ENCODE data around the gene TBC1D20.
"Not testable (repeated sequence)": the region's sequence is repeated elsewhere in the genome, so short reads cannot be mapped to it uniquely, and the experiment has no call there.

Gene TBC1D20

GRCh38 chr20:475463-476357 is 13.4 kb upstream of the TBC1D20 start:
- DNase-seq, result peak; percentile 39

DNA sequence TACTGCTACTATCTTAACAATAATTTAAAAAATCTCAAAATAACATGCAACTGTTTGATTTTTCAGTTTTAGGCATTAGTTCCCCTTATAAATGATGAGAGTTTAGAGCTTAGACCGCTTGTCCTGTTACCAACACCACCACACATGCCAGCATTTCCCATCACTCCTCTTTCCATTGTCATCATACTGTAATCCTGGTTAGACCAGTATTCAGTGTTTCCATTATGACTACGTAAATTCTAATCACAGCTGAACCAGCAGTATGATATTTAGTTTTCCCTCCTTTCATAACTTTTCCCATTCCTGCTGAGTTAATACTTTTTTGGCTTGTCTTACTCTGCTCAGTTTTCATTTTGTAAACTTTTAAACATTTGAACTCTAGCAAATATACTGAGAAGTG is 12.2 kb upstream of the TBC1D20 start:
- DNase-seq, result no peak

DNA sequence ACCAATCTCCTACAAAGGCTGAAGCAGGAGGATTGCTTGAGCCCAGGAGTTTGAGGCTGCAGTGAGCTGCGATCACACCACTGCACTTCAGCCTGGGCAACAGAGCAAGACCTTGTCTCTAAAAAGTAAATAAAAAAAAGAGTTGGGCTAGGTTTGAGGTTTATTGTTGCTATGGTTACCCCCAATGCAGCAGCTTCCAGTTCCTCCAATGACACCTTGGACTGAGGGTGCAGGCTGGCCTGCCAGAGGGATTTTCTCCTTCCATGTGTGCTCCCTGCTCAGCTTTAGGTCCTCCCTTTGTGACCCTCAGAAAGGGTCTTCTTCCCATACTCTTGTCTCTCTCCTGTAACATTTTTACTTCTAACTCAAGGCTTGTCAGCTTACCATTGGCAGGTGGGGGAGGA is 10.6 kb upstream of the TBC1D20 start:
- no peak for DNase-seq

GRCh38 chr20:472137-472846 is 10.0 kb upstream of the TBC1D20 start:
- no peak for DNase-seq

DNA sequence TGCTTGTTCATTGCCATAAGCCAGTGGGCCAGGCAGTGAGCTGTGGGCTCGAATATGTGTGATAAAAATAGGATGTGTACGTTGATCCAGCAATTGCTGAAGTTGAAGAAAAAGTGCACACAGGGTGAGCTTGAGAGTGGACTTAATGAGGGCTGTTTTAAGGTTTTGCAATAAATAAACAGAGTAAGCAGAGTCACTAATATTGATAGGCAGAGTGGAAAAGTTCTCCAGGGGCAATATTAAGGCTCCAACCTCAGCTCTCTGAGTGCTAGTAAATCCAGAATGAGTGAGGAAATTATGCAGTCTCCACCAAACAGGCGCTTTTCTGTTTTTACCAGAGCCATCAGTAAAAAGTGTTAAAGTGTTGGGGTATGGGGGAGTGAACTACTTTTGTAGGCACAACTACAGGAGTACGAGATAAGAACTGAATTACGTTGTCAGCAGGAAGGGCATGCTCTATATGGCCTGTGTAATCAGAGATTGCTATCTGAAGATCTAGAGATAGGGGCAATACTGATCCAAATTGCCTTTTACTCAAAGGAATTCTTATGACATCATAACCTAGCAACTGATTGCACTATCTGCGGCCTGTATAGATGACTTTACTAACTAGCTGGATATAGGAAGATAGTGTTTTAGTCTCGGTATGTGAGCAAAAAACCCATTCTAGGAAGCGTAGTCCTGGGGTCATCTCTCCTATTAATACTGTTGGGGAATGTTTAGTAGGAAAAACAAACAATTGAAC is 7.6 kb upstream of the TBC1D20 start:
- no peak for DNase-seq

GRCh38 chr20:467755-468154 is 5.4 kb upstream of the TBC1D20 start:
- DNase-seq, result no peak

- peak; percentile 35 for DNase-seq
Observed at GRCh38 chr20:461254-462198, 807 bp downstream of the TBC1D20 start.

GRCh38 chr20:460707-461106 is 1.6 kb downstream of the TBC1D20 start:
- no peak for DNase-seq

GRCh38 chr20:460180-460579 is 2.2 kb downstream of the TBC1D20 start:
- DNase-seq, result no peak

DNA sequence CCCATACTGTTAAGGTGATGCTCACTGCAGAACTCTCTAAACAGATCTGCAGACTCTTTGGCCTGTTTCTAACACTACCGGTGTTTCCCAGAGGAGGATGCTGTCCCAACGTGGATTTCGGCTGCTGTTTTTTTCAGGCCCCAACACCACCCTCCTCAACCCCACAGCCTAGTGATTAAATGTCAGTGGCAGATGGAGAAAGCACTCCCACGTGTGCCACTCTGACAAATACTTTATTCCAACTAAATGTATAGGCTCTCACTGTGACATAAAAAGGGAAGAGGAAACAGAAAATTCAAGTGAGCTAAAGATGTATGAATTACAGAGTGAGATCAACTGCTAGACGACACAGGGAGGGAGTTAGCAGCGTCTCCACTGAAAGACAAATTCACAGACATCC is 3.6 kb downstream of the TBC1D20 start:
- DNase-seq, result no peak

DNA sequence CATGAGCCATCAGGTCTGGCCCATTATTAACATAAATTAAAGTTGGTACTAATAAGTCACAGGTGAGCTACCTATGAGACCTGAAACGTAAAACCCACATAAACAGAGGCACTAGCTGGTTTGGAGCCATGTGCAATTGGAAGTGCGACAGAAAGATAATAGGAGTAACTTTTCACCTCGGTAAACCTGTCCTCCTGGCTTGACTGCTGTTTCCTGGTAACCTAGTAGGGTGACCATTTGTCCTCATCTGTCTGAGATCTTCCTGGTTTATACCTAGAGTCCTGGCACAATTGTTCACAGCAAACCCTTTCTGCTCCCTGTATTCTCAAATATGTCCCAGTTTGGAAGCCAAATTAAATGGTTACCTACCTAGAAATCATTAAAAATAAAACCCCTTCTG is 7.4 kb downstream of the TBC1D20 start:
- no peak for DNase-seq

DNA sequence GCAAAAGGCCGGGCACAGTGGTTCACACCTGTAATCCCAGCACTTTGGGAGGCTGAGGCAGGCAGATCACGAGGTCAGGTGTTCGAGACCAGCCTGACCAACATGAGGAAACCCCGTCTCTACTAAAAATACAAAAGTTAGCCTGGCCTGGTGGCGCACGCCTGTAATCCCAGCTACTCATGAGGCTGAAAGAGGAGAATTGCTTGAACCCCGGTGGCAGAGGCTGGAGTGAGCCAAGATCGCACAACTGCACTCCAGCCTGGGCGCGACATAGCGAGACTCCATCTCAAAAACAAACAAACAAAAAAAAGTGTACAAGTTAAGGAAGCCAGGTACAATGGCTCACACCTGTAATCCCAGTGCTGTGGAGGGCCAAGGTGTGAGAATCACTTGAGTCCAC is 10.3 kb downstream of the TBC1D20 start:
- DNase-seq, result not testable (repeated sequence)

DNA sequence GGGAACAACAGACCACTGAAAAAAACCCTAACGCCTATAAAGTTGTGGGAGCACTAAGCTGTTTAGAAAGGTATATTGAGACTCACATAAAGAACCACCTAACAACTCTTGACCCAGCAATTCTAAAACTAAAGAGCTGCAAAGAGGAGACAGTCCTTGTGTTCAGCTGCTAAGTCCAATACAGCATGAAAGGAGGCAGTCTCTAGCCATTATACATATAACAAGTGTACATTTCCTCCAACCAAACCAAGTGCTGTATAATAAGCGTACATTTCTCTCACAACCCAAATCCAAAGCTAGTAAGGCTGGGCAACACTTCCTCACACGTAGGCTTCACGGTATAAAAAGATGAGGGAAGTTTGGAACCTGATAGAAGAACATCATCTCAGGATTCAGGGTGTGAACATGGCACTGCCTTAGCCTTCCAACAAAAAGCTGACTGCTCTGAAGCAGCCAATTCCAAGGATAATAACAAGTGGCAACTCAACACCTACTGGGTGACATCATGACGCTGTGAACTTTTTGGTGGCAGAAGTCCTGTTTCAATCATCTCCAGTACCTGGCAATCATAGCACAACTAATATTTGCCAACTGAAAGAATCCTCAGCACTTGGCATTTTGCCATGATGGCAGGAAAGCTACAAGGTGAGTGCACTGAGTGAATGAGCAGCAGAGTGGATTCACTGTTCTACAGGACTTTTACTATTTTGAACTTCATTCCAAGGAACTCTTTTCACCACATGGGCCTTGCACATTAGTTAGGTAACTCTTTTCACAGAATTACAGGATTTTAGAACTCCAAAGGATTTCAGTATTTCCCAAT is 16.6 kb downstream of the TBC1D20 start:
- no peak for DNase-seq

- peak; percentile 22 for DNase-seq
Observed at GRCh38 chr20:444862-445426, 17.4 kb downstream of the TBC1D20 start.

- no peak for DNase-seq
Observed at GRCh38 chr20:444117-444516, 18.2 kb downstream of the TBC1D20 start.

GRCh38 chr20:443223-443775 is 19.0 kb downstream of the TBC1D20 start:
- DNase-seq, result no peak

GRCh38 chr20:440636-441035 is 21.7 kb downstream of the TBC1D20 start:
- DNase-seq, result no peak

- DNase-seq, result no peak
Observed at GRCh38 chr20:440148-440547, 22.2 kb downstream of the TBC1D20 start.

- DNase-seq, result no peak
Observed at GRCh38 chr20:438571-439469, 23.5 kb downstream of the TBC1D20 start.

All from fibroblast of upper back skin (primary cell).